ENCODE measurements around the gene MECR.

GRCh38 chr1:29243023-29243870 lies 12.5 kb upstream of the MECR start:
- TF ChIP-seq REST (IDR thresholded peaks at IDR 0.05; ENCODE audit: insufficient read depth in 1 of 2, low read depth in 2 of 2, low read length in 2 of 2) (no peak), TAF1 (IDR thresholded peaks at IDR 0.05; ENCODE audit: borderline replicate concordance, insufficient read depth, low read length) (no peak), POLR2AphosphoS5 (IDR thresholded peaks at IDR 0.05; ENCODE audit: low read depth, low read length) (no peak), SIN3A (IDR thresholded peaks at IDR 0.05; ENCODE audit: borderline replicate concordance, insufficient read depth, low read length) (no peak)

Measured in PFSK-1 (cell line).